ENCODE measurements around the gene CAMTA1. TPM values are rescaled to one million over a fixed set of nuclear protein-coding genes. Genes with fewer than 3 reads are reported as not detected.

CAMTA1 gene
- total RNA-seq, 1 donor from 2014 or later: 109 TPM

DNA sequence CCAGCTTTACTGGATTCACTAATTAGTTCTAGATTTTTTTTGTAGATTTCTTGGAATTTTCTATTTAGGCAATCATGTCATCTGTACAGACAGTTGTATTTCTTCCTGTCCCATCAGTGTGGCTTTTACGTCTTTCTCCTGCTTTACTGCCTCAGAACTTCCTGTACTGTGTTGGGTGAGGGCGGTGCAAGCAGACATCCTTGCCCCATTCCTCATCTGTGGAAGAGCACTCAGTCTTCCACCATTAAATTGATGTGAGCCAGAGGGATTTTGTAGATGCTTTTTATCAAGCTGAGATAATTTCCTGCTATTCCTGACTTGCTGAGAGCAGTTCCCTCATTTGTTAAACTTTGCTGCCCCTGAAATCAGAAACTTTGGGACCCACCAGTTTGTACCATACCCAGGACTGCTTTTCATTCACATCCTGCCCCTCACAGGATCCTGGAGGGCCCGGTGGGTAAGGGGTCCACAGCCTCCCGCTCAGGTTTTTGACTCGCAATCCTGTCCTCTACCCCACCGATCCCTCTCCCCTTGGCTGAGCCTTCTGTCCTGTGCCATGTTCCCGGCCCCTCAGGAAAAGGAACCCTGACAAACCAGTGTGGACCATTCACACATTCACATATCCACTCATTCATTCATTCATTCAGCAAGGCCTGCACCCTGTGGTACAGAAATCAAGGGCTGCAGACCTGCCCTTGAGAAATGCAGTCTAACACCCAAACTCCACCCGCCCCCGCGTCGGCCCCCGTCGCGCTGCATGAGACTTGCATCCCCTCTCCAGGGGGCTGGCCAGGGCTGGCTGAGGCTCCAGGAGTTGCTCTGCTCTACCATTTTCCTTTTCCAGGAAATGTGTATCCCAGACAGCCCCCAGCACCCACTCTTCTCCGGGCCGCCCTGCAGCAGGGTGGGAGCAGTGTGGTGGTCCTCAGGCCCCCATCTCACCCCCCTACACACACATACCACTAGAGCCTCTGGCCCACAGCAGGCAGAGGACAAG lies 739.4 kb downstream of the CAMTA1 start:
- TF ChIP-seq, protein P1, sequence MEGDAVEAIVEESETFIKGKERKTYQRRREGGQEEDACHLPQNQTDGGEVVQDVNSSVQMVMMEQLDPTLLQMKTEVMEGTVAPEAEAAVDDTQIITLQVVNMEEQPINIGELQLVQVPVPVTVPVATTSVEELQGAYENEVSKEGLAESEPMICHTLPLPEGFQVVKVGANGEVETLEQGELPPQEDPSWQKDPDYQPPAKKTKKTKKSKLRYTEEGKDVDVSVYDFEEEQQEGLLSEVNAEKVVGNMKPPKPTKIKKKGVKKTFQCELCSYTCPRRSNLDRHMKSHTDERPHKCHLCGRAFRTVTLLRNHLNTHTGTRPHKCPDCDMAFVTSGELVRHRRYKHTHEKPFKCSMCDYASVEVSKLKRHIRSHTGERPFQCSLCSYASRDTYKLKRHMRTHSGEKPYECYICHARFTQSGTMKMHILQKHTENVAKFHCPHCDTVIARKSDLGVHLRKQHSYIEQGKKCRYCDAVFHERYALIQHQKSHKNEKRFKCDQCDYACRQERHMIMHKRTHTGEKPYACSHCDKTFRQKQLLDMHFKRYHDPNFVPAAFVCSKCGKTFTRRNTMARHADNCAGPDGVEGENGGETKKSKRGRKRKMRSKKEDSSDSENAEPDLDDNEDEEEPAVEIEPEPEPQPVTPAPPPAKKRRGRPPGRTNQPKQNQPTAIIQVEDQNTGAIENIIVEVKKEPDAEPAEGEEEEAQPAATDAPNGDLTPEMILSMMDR (conservative IDR thresholded peaks at IDR 0.05): no peak
- Mint-ChIP-seq H3K27me3 (ENCODE audit: low read depth) (no peaks in the 10 kb centered on the region), H3K36me3 (ENCODE audit: low read depth) (no peaks in the 10 kb centered on the region), H3K27ac (ENCODE audit: unreplicated experiment) (no peak overlapping the region), H3K4me3 (no peak overlapping the region), H3K9me3 (peaks cover 2% of the 10 kb centered on the region), H3K4me1 (no peaks in the 10 kb centered on the region)
- DNase-seq (ENCODE audit: low read depth, low spot score): no peak

DNA sequence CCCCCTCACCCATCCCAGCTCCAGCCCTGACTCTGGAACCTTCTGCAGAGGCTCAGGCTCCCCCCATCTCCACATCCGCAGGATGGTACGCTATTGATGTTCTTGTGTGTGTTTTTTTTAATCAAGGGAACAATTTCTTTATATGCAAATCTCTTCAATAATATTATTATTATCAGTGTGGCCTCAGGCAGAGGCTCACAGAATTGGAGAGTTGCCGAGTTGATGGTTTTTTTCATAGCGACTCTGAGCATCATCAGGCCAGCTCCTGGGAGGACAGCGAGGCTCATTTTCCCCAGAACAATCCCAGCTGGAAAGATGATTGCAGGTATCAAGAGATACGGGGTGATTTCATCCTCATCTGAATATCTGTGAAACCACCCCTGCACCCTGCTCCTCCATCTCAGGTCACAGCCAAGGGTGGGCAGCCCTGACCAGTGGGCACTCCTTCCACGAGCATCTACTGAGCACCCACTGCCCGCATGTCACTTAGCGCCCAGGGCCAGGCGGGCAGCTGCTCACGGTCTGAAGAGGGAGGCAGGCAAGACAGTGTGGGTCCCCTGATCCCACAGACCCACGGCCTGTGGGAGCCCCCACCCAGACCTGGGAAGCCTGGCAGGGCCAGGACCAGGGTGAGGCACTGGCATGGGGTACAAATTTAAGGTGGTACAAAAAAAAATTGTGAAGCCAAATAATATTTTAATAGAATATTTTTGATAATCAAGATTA lies 740.2 kb downstream of the CAMTA1 start:
- no peak overlapping the region for H3K4me3 Mint-ChIP-seq
- H3K4me1 Mint-ChIP-seq: no peaks in the 10 kb centered on the region
- no peak for DNase-seq (ENCODE audit: low read depth, low spot score)
- H3K27ac Mint-ChIP-seq (ENCODE audit: unreplicated experiment): no peak overlapping the region
- no peaks in the 10 kb centered on the region for H3K27me3 Mint-ChIP-seq (ENCODE audit: low read depth)
- peaks cover 2% of the 10 kb centered on the region for H3K9me3 Mint-ChIP-seq
- no peaks in the 10 kb centered on the region for H3K36me3 Mint-ChIP-seq (ENCODE audit: low read depth)
- TF ChIP-seq, protein P1 (conservative IDR thresholded peaks at IDR 0.05): no peak

DNA sequence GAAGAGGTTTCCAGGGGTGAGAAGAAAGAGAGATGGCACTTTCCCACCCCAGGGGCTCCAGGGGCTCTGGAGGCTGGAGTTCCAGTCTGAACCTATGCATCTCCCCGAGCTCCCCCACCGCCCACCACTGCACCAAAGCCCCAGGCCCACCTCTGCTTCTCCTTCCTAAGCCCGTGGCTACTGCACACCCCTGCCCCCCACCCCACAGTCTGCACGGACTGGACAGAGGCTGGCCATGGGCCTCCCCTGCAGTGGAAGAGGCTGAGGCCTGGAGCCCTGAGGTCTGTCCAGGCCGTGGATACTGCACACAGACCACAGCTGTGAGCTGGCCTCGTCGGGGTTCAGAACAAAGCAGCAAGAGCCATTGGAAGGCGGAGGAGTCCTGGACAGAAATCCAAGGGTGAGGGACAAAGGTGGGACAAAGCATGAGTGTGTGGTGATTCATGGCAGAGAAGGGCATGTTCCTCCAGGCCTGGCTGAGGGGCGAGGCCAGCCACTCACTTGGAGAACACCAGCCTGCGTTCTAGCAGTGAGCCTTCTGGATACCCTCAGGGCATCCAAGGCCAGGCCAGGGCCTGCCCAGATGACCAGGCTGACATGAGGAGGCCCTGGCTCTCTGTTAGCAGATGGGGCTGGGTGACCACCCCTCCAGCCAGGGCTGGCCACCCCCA lies 741.1 kb downstream of the CAMTA1 start:
- Mint-ChIP-seq H3K9me3 (no peaks in the 10 kb centered on the region), H3K27ac (ENCODE audit: unreplicated experiment) (no peak overlapping the region), H3K36me3 (ENCODE audit: low read depth) (no peaks in the 10 kb centered on the region), H3K4me1 (no peaks in the 10 kb centered on the region), H3K27me3 (ENCODE audit: low read depth) (no peaks in the 10 kb centered on the region), H3K4me3 (no peak overlapping the region)
- no peak for DNase-seq (ENCODE audit: low read depth, low spot score)
- TF ChIP-seq, protein P1 (conservative IDR thresholded peaks at IDR 0.05): no peak

DNA sequence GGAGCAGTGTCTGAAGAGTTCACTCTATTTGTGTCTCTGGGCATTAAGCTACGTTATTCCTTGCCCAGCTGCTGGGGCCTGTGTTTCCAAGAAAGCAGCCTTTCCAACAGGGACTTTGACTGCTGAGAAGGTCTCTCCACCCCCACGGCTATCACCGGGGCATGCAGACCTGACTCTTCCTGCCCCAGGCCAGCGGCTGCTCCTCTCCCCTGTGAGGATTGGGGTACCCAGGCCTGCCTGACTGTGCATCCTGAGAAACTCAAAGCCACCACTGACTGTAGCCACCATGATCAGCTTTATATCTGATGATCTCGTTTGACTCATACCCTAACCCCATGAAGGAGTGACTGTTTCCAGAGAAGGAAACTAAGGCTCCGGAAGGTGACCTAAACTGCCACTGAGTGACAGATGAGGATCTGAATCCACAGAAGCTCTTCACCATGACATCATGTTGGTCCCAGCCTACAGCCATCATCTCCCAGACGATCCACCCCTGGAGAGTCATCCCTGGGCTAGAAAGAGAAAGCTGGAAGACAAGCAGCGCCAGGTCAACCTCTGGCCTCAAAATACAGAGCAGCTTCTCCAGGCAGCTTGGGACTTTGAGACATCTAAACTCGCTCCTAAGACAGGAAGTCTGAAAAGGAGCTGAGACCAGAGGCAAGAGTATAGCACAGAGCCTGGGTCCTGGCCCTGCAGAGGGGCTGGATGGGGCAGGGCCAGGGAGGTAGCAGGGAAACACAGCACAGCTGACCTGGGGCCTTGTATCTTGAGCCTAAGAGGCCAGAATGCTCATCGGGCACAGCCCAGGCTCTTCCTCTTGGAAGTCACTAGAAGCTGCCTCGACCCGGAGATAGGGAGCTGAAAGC lies 741.8 kb downstream of the CAMTA1 start:
- Mint-ChIP-seq H3K4me3 (no peak overlapping the region), H3K4me1 (no peaks in the 10 kb centered on the region), H3K27me3 (ENCODE audit: low read depth) (no peaks in the 10 kb centered on the region), H3K27ac (ENCODE audit: unreplicated experiment) (peak overlapping the region; percentile 43), H3K36me3 (ENCODE audit: low read depth) (no peaks in the 10 kb centered on the region), H3K9me3 (no peaks in the 10 kb centered on the region)
- TF ChIP-seq, protein P1 (conservative IDR thresholded peaks at IDR 0.05): no peak
- no peak for DNase-seq (ENCODE audit: low read depth, low spot score)

DNA sequence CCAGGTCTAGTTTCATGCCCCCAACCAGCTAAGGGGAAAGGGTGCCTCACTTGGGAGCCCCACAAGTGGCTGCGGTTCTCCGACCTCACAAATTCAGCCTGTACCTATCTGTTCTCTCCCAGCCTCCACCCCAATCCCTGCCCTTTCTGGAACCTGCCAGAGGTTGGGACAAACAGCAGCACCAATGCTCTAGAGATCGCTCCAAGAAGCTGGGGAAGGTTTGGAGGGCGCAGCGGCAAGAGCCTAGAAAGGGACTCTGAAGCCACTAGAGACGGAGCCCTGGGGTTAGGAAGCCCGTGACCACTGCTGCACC lies 742.4 kb downstream of the CAMTA1 start:
- H3K27me3 Mint-ChIP-seq (ENCODE audit: low read depth): no peaks in the 10 kb centered on the region
- H3K9me3 Mint-ChIP-seq: no peaks in the 10 kb centered on the region
- H3K27ac Mint-ChIP-seq (ENCODE audit: unreplicated experiment): peak overlapping the region; percentile 37
- DNase-seq (ENCODE audit: low read depth, low spot score): no peak
- H3K36me3 Mint-ChIP-seq (ENCODE audit: low read depth): no peaks in the 10 kb centered on the region
- no peak overlapping the region for H3K4me3 Mint-ChIP-seq
- TF ChIP-seq, protein P1 (conservative IDR thresholded peaks at IDR 0.05): no peak
- no peaks in the 10 kb centered on the region for H3K4me1 Mint-ChIP-seq

Measured in neural crest cell (in vitro differentiated cells).